H1 (cell line): Measurements from ENCODE around the gene PCSK9. TPM values are rescaled to one million over a fixed set of nuclear protein-coding genes. Genes with fewer than 3 reads are reported as not detected.

ENCODE experiments used
- CTCF ChIA-PET: fragments of 300-600 bp; sonication (Branson Sonifier 250); formaldehyde crosslinking; loops from one replicate; lab custom pipeline; 2021; ENCODE audit not compliant: partially characterized antibody; lab: Charles Lee
- POLR2A ChIA-PET: fragments of 300-600 bp; sonication (Branson Sonifier 250); formaldehyde crosslinking; loops from one replicate; lab custom pipeline; 2021; ENCODE audit warnings: inconsistent platforms; ENCODE audit not compliant: partially characterized antibody; lab: Charles Lee
- DNase-seq, 2 experiments: peaks; one replicate each; pipeline versions ENCODE4 v3.0.0 to v3.0.0-alpha.2; 2010 to 2022; ENCODE audit warnings: low spot score in 2 of 2, low read depth in 1 of 2, mixed read lengths in 1 of 2
- FAIRE-seq: peaks from 2 replicates; lab custom pipeline; 2011; peaks lifted over from hg19 to GRCh38; lab: Jason Lieb, UNC
- H2AFZ ChIP-seq: 2 replicates; pipeline ENCODE4 v1.8.1; 2012; ENCODE audit warnings: low read length, inconsistent platforms
- H2AK5ac ChIP-seq: 2 replicates; pipeline ENCODE4 v1.6.1; 2013; ENCODE audit warnings: low read depth, low read length
- H2BK120ac ChIP-seq: replicated peaks from 2 replicates; pipeline ENCODE3; 2013; ENCODE audit warnings: low read depth, low read length, inconsistent platforms
- H2BK12ac ChIP-seq: 2 replicates; pipeline ENCODE4 v1.6.1; 2013; ENCODE audit warnings: low read depth, low read length
- H2BK15ac ChIP-seq: 2 replicates; pipeline ENCODE4 v1.6.1; 2013; ENCODE audit warnings: low read length
- H2BK20ac ChIP-seq: 2 replicates; pipeline ENCODE4 v1.6.1; 2013; ENCODE audit warnings: low read length
- H2BK5ac ChIP-seq: 2 replicates; pipeline ENCODE4 v1.6.1; 2013; ENCODE audit warnings: low read depth, low read length
- H3K14ac ChIP-seq: 2 replicates; pipeline ENCODE4 v1.6.1; 2013; ENCODE audit warnings: inconsistent platforms; ENCODE audit not compliant: insufficient read length
- H3K18ac ChIP-seq: 2 replicates; pipeline ENCODE4 v1.6.1; 2013; ENCODE audit warnings: low read length; ENCODE audit errors: extremely low read depth
- H3K23ac ChIP-seq: 2 replicates; pipeline ENCODE4 v1.6.1; 2013; ENCODE audit warnings: inconsistent platforms; ENCODE audit not compliant: insufficient read length
- H3K23me2 ChIP-seq: 2 replicates; pipeline ENCODE4 v1.6.1; 2013; ENCODE audit warnings: low read depth, low read length
- H3K27ac ChIP-seq: 2 replicates; pipeline ENCODE4 v1.6.1; 2011; ENCODE audit warnings: low read depth, low read length, inconsistent platforms
- H3K27me3 ChIP-seq, 4 experiments: replicated peaks in 1 of 4; 1 replicate in 1 of 4; 2 replicates in 3 of 4; pipeline versions ENCODE4 v1.6.1 to v1.8.1; 2011 to 2013; ENCODE audit warnings: low read length in 3 of 4, mild to moderate bottlenecking in 3 of 4, inconsistent platforms in 2 of 4, mixed read lengths in 2 of 4, moderate library complexity in 1 of 4; ENCODE audit not compliant: control insufficient read depth in 3 of 4, insufficient read depth in 3 of 4; ENCODE audit errors: extremely low read depth in 1 of 4
- H3K36me3 ChIP-seq, 4 experiments: 2 replicates each; pipeline versions ENCODE4 v1.6.1 to v1.8.1; 2011 to 2013; ENCODE audit warnings: mild to moderate bottlenecking in 4 of 4, low read length in 3 of 4, moderate library complexity in 2 of 4, control low read depth in 1 of 4, inconsistent platforms in 1 of 4; ENCODE audit not compliant: insufficient read depth in 4 of 4, control insufficient read depth in 2 of 4
- H3K4ac ChIP-seq: replicated peaks from 2 replicates; pipeline ENCODE3; 2013; ENCODE audit warnings: low read length, low read depth, mixed read lengths, inconsistent platforms; ENCODE audit not compliant: insufficient read length
- H3K4me1 ChIP-seq, 4 experiments: replicated peaks in 1 of 4; 1 replicate in 1 of 4; 2 replicates in 3 of 4; pipeline versions ENCODE4 v1.6.1 to v1.8.1; 2011 to 2013; ENCODE audit warnings: low read length in 3 of 4, inconsistent platforms in 2 of 4, mixed read lengths in 1 of 4; ENCODE audit not compliant: insufficient read depth in 4 of 4, control insufficient read depth in 3 of 4
- H3K4me2 ChIP-seq, 2 experiments: 2 replicates each; pipeline versions ENCODE4 v1.6.1 to v1.8.1; 2011 to 2013; ENCODE audit warnings: low read depth in 2 of 2, low read length in 2 of 2, control low read depth in 1 of 2, inconsistent platforms in 1 of 2, mild to moderate bottlenecking in 1 of 2; ENCODE audit not compliant: insufficient read depth in 1 of 2
- H3K4me3 ChIP-seq, 4 experiments: fragments of 200-600, 300-600 bp in 1 of 4; sonication (generic), shearing (Covaris generic), sonication (Bioruptor Twin) in 1 of 4; 2 replicates each; pipeline versions ENCODE4 v1.5.1 to v1.8.1; 2011 to 2016; ENCODE audit warnings: low read length in 4 of 4, low read depth in 3 of 4, control low read depth in 2 of 4, inconsistent platforms in 2 of 4, mild to moderate bottlenecking in 2 of 4, mixed read lengths in 1 of 4, moderate library complexity in 1 of 4; ENCODE audit not compliant: insufficient read depth in 2 of 4; ENCODE audit errors: extremely low read depth in 1 of 4
- H3K56ac ChIP-seq: replicated peaks from 2 replicates; pipeline ENCODE3; 2013; ENCODE audit warnings: low read depth, mild to moderate bottlenecking, mixed read lengths, low read length, inconsistent platforms; ENCODE audit not compliant: insufficient read length
- H3K79me1 ChIP-seq: 2 replicates; pipeline ENCODE4 v1.6.1; 2013; ENCODE audit warnings: low read depth, low read length, control low read depth
- H3K79me2 ChIP-seq, 2 experiments: 2 replicates each; pipeline versions ENCODE4 v1.6.1 to v1.8.1; 2012 to 2013; ENCODE audit warnings: low read length in 2 of 2, mild to moderate bottlenecking in 2 of 2, inconsistent platforms in 1 of 2; ENCODE audit not compliant: insufficient read depth in 2 of 2, control insufficient read depth in 1 of 2
- H3K9ac ChIP-seq, 4 experiments: replicated peaks in 1 of 4; 1 replicate in 1 of 4; 2 replicates in 3 of 4; pipeline versions ENCODE4 v1.6.1 to v1.8.1; 2011 to 2013; ENCODE audit warnings: low read depth in 3 of 4, low read length in 3 of 4, control low read depth in 2 of 4, mild to moderate bottlenecking in 2 of 4, moderate library complexity in 2 of 4, inconsistent platforms in 1 of 4; ENCODE audit errors: extremely low read depth in 1 of 4
- H3K9me3 ChIP-seq, 2 experiments: 2 replicates each; pipeline versions ENCODE4 v1.6.1 to v1.8.1; 2012 to 2013; ENCODE audit warnings: mild to moderate bottlenecking in 2 of 2, moderate library complexity in 2 of 2, control low read depth in 1 of 2, inconsistent platforms in 1 of 2, low read depth in 1 of 2, low read length in 1 of 2, mixed read lengths in 1 of 2; ENCODE audit not compliant: insufficient read depth in 2 of 2
- H4K20me1 ChIP-seq, 2 experiments: replicated peaks in 1 of 2; 2 replicates each; pipeline versions ENCODE3 to v1.8.1; 2011 to 2013; ENCODE audit warnings: inconsistent platforms in 2 of 2, low read length in 2 of 2, mild to moderate bottlenecking in 1 of 2; ENCODE audit not compliant: insufficient read depth in 2 of 2, control insufficient read depth in 1 of 2
- H4K5ac ChIP-seq: 2 replicates; pipeline ENCODE4 v1.6.1; 2013; ENCODE audit warnings: low read length, low read depth, mixed read lengths, inconsistent platforms; ENCODE audit not compliant: insufficient read length
- H4K8ac ChIP-seq: 2 replicates; pipeline ENCODE4 v1.8.0; 2013; ENCODE audit warnings: mild to moderate bottlenecking, moderate library complexity, low read length, inconsistent platforms; ENCODE audit not compliant: insufficient read depth; ENCODE audit errors: extremely low read depth
- H4K91ac ChIP-seq: replicated peaks from 2 replicates; pipeline ENCODE3; 2013; ENCODE audit warnings: low read length, mixed read lengths, inconsistent platforms; ENCODE audit not compliant: insufficient read length
- BRCA1 ChIP-seq: IDR thresholded peaks from 2 replicates; pipeline ENCODE4 v1.6.1; 2012; ENCODE audit warnings: low read depth, low read length, improper control_type of control experiment
- CBX8 ChIP-seq: fragments of 300-800, 300-1000 bp; sonication (generic); IDR thresholded peaks from 2 replicates; pipeline ENCODE4 v1.7.1; 2016; ENCODE audit warnings: low read depth, low read length, borderline replicate concordance
- CTBP2 ChIP-seq: IDR thresholded peaks from 2 replicates; pipeline ENCODE4 v1.7.0; 2011; ENCODE audit warnings: borderline replicate concordance, mild to moderate bottlenecking, moderate library complexity, mixed read lengths, low read length; ENCODE audit not compliant: insufficient read depth, insufficient read length
- NANOG ChIP-seq: IDR thresholded peaks from 2 replicates; pipeline ENCODE4 v1.6.1; 2011; ENCODE audit warnings: low read length, low read depth, mild to moderate bottlenecking, inconsistent platforms; ENCODE audit not compliant: insufficient read depth, poor library complexity, severe bottlenecking
- TCF12 ChIP-seq: IDR thresholded peaks from 2 replicates; pipeline ENCODE4 v1.6.1; 2011; ENCODE audit warnings: low read depth, mild to moderate bottlenecking, low read length
- WGBS, 2 experiments: shearing (Covaris generic) in 1 of 2; methylation state at CpG; one replicate each; pipeline versions ENCODE4 v1.1.6 to v1.1.7; 2013 to 2015; ENCODE audit warnings: low lambda C conversion rate in 2 of 2, mixed read lengths in 2 of 2, inconsistent platforms in 1 of 2, low coverage in 1 of 2, missing lambda C conversion rate in 1 of 2; ENCODE audit not compliant: insufficient replicate concordance in 2 of 2, insufficient coverage in 1 of 2, insufficient read length in 1 of 2; ENCODE audit errors: extremely low coverage in 1 of 2, missing lambda C conversion rate in 1 of 2; 5-methylcytosine and 5-hydroxymethylcytosine counted together
- polyA plus RNA-seq, 7 experiments: library from polyadenylated mRNA; depleted of rRNA in 3 of 7; stranded (reverse) in 5 of 7; unstranded in 2 of 7; fragments of >200 nt in 5 of 7; fragments of 200-250 nt in 2 of 7; gene quantifications; 1 replicate in 5 of 7; 2 replicates in 1 of 7; 4 replicates in 1 of 7; pipeline versions ENCODE4 v1.2.1 to v1.2.3, GENCODE V29; 2011 to 2013; ENCODE audit warnings: missing spikeins in 2 of 7, mixed read lengths in 2 of 7
- total RNA-seq: library from RNA; stranded (reverse); fragmentation: NEBNext Ultra II Directional; extraction: Animal tissue kit (Norgen Biotek cat#: 25700); gene quantifications from 2 replicates; pipeline ENCODE4 v1.2.1, GENCODE V29; 2021

The PCSK9 gene
- total and polyA plus RNA-seq, 2 of the 8 experiments (the other 6 are each of a cell fraction or from before 2014, with no cell fraction given) = 22.3 to 32.3 TPM

DNA sequence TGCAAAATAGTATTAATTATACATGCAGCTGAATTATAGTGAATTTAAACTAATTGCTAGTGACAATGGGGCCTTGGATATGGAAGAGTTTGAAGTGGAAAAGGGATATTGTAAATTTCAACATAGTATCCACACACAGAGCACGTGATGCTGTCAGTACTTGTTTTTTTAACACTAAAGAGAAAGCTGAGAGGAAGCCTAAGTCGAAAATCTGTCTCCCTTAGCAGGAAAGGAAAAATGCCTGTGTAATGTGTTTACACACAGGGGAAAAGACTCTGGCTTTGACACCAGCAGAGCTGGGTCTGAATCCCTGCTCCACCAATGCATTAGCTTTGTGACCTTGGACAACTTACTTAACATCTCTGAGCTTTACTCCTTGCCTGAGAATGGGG lies 42.6 kb downstream of the PCSK9 start:
- DNase-seq (no peak), FAIRE-seq (no peak)
- Histone ChIP-seq H4K5ac (no peak overlapping the region), H3K23ac (no peak overlapping the region), H3K56ac (no peak overlapping the region), H3K36me3 (peaks cover 13 to 65% (median 40%) of the 10 kb centered on the region in 4 experiments), H4K20me1 (no peaks in the 10 kb centered on the region), H2BK120ac (no peak overlapping the region), H2BK5ac (no peak overlapping the region), H4K91ac (no peak overlapping the region), H3K4me2 (no peak overlapping the region), H3K23me2 (no peaks in the 10 kb centered on the region), H2AFZ (no peak overlapping the region), H3K9me3 (no peaks in the 10 kb centered on the region; a peak in 1 of 4 replicates), H3K79me2 (no peaks in the 10 kb centered on the region), H3K27me3 (no peaks in the 10 kb centered on the region), H3K27ac (no peak overlapping the region), H3K4me1 (no peaks in the 10 kb centered on the region; a peak in 1 of 7 replicates), H2AK5ac (no peak overlapping the region), H2BK15ac (no peak overlapping the region), H4K8ac (no peak overlapping the region), H3K9ac (no peak overlapping the region), H3K14ac (no peak overlapping the region), H2BK20ac (no peak overlapping the region), H2BK12ac (no peak overlapping the region), H3K4me3 (no peak overlapping the region), H3K18ac (no peak overlapping the region), H3K4ac (no peak overlapping the region), H3K79me1 (no peaks in the 10 kb centered on the region)
- CTCF ChIA-PET = interaction anchor here (1.3 to 2.9 kb wide), 2 partner anchors 11 to 62 kb away, joined by 5 to 22 read pairs; no protein-coding TSS in a partner anchor
- POLR2A ChIA-PET = no interaction called here
- whole genome bisulfite sequencing, 2 experiments = 83% methylated on average over 2 of the region's 2 CpGs; no CpG with 5 or more reads in 1 of the 2 experiments
- no peak for TF ChIP-seq NANOG
- TF ChIP-seq BRCA1 = no peak
- TF ChIP-seq CTBP2 = no peak
- no peak for TF ChIP-seq CBX8
- no peak for TF ChIP-seq TCF12
